H9 (cell line): ENCODE results near the gene WRAP73. TPM values are rescaled to one million over a fixed set of nuclear protein-coding genes. Genes with fewer than 3 reads are reported as not detected.

Experiments used
- DNase-seq: peaks from one replicate; pipeline ENCODE4 v3.0.0-alpha.2; 2017
- H2AFZ ChIP-seq: one replicate; pipeline ENCODE4 v1.6.1; 2013; ENCODE audit warnings: mild to moderate bottlenecking, low read length, control low read depth, moderate library complexity
- H2AK5ac ChIP-seq: 2 replicates; pipeline ENCODE4 v1.6.1; 2013; ENCODE audit warnings: low read length, control low read depth, mixed read lengths; ENCODE audit not compliant: insufficient read length
- H2BK120ac ChIP-seq: one replicate; pipeline ENCODE4 v1.6.1; 2013; ENCODE audit warnings: low read depth, mild to moderate bottlenecking, low read length, control low read depth, inconsistent platforms; ENCODE audit not compliant: poor library complexity, severe bottlenecking
- H2BK12ac ChIP-seq: 2 replicates; pipeline ENCODE4 v1.6.1; 2013; ENCODE audit warnings: low read length, control low read depth, mixed read lengths, low read depth; ENCODE audit not compliant: insufficient read length
- H2BK15ac ChIP-seq: 2 replicates; pipeline ENCODE4 v1.6.1; 2013; ENCODE audit warnings: low read depth, low read length, control low read depth
- H2BK20ac ChIP-seq: one replicate; pipeline ENCODE4 v1.6.1; 2013; ENCODE audit warnings: low read depth, mild to moderate bottlenecking, low read length, control low read depth, inconsistent platforms; ENCODE audit not compliant: poor library complexity, severe bottlenecking
- H2BK5ac ChIP-seq: 2 replicates; pipeline ENCODE4 v1.6.1; 2013; ENCODE audit warnings: low read length, control low read depth, mixed read lengths; ENCODE audit not compliant: insufficient read length
- H3K14ac ChIP-seq: 2 replicates; pipeline ENCODE4 v1.6.1; 2013; ENCODE audit warnings: low read length, control low read depth; ENCODE audit not compliant: insufficient read depth
- H3K18ac ChIP-seq: 2 replicates; pipeline ENCODE4 v1.6.1; 2013; ENCODE audit warnings: low read depth, mild to moderate bottlenecking, mixed read lengths, low read length, control low read depth; ENCODE audit not compliant: insufficient read length
- H3K23ac ChIP-seq: 2 replicates; pipeline ENCODE4 v1.6.1; 2013; ENCODE audit warnings: low read length, control low read depth, mixed read lengths, low read depth; ENCODE audit not compliant: insufficient read length
- H3K23me2 ChIP-seq: 2 replicates; pipeline ENCODE4 v1.6.1; 2013; ENCODE audit warnings: low read depth, mild to moderate bottlenecking, mixed read lengths, low read length, control low read depth; ENCODE audit not compliant: insufficient read length, poor library complexity, severe bottlenecking
- H3K27ac ChIP-seq: 2 replicates; pipeline ENCODE4 v1.5.1; 2013; ENCODE audit warnings: low read length, control low read depth, mixed read lengths, low read depth; ENCODE audit not compliant: insufficient read length
- H3K27me3 ChIP-seq: 2 replicates; pipeline ENCODE4 v1.6.1; 2013; ENCODE audit warnings: low read length, control low read depth, inconsistent platforms; ENCODE audit not compliant: insufficient read depth
- H3K4ac ChIP-seq: 2 replicates; pipeline ENCODE4 v1.6.1; 2013; ENCODE audit warnings: low read depth, mild to moderate bottlenecking, control low read depth, inconsistent platforms, low read length, moderate library complexity
- H3K4me1 ChIP-seq: 2 replicates; pipeline ENCODE4 v1.6.1; 2013; ENCODE audit warnings: low read length, control low read depth, inconsistent platforms; ENCODE audit not compliant: insufficient read depth
- H3K4me2 ChIP-seq: 2 replicates; pipeline ENCODE4 v1.6.1; 2013; ENCODE audit warnings: low read length, control low read depth, mixed read lengths; ENCODE audit not compliant: insufficient read length, insufficient read depth
- H3K56ac ChIP-seq: 2 replicates; pipeline ENCODE4 v1.6.1; 2013; ENCODE audit warnings: low read depth, mild to moderate bottlenecking, mixed read lengths, low read length, control low read depth; ENCODE audit not compliant: insufficient read length
- H3K79me1 ChIP-seq: 2 replicates; pipeline ENCODE4 v1.6.1; 2013; ENCODE audit warnings: low read depth, mild to moderate bottlenecking, moderate library complexity, low read length, control low read depth, inconsistent platforms; ENCODE audit not compliant: insufficient read depth, poor library complexity, severe bottlenecking
- H3K79me2 ChIP-seq: 2 replicates; pipeline ENCODE4 v1.6.1; 2013; ENCODE audit warnings: low read length, control low read depth, inconsistent platforms; ENCODE audit not compliant: insufficient read depth
- H3K9ac ChIP-seq: 2 replicates; pipeline ENCODE4 v1.6.1; 2013; ENCODE audit warnings: low read length, control low read depth, mixed read lengths; ENCODE audit not compliant: insufficient read length; ENCODE audit errors: extremely low read depth
- H3K9me3 ChIP-seq: one replicate; pipeline ENCODE4 v1.6.1; 2013; ENCODE audit warnings: low read depth, low read length, inconsistent platforms; ENCODE audit not compliant: control insufficient read depth
- H3T11ph ChIP-seq: one replicate; pipeline ENCODE4 v1.6.1; 2013; ENCODE audit warnings: mild to moderate bottlenecking, low read length, control low read depth, inconsistent platforms
- H4K20me1 ChIP-seq: one replicate; pipeline ENCODE4 v1.6.1; 2013; ENCODE audit not compliant: control insufficient read depth, insufficient read length, insufficient read depth
- H4K5ac ChIP-seq: 2 replicates; pipeline ENCODE4 v1.6.1; 2013; ENCODE audit warnings: low read depth, mild to moderate bottlenecking, mixed read lengths, low read length, control low read depth; ENCODE audit not compliant: insufficient read length
- H4K8ac ChIP-seq: replicated peaks from 2 replicates; pipeline ENCODE4 v1.6.1; 2013; ENCODE audit warnings: low read length, control low read depth, mixed read lengths, low read depth; ENCODE audit not compliant: insufficient read length
- H4K91ac ChIP-seq: 2 replicates; pipeline ENCODE4 v1.6.1; 2013; ENCODE audit warnings: low read depth, mild to moderate bottlenecking, moderate library complexity, mixed read lengths, low read length, control low read depth; ENCODE audit not compliant: insufficient read length
- H3K27ac Mint-ChIP-seq, 3 experiments: 2 replicates in 2 of 3; 3 replicates in 1 of 3; pipeline ENCODE4 v1.8.0; 2020 to 2021; ENCODE audit warnings: mixed read lengths in 3 of 3, mild to moderate bottlenecking in 1 of 3, moderate library complexity in 1 of 3
- H3K27me3 Mint-ChIP-seq: 2 replicates; pipeline ENCODE4 v1.8.0; 2021; ENCODE audit warnings: low read depth, mild to moderate bottlenecking, moderate library complexity, mixed read lengths
- H3K36me3 Mint-ChIP-seq, 3 experiments: 2 replicates in 2 of 3; 3 replicates in 1 of 3; pipeline ENCODE4 v1.8.0; 2020 to 2021; ENCODE audit warnings: low read depth in 3 of 3, mixed read lengths in 3 of 3; ENCODE audit not compliant: insufficient read depth in 1 of 3
- H3K4me1 Mint-ChIP-seq, 2 experiments: 2 replicates each; pipeline ENCODE4 v1.8.0; 2020; ENCODE audit warnings: mixed read lengths in 2 of 2
- H3K4me3 Mint-ChIP-seq, 2 experiments: 2 replicates in 1 of 2; 3 replicates in 1 of 2; pipeline ENCODE4 v1.8.0; 2020 to 2021; ENCODE audit warnings: mild to moderate bottlenecking in 2 of 2, mixed read lengths in 2 of 2, moderate library complexity in 1 of 2
- H3K9me3 Mint-ChIP-seq, 2 experiments: 2 replicates in 1 of 2; 3 replicates in 1 of 2; pipeline ENCODE4 v1.8.0; 2020; ENCODE audit warnings: mild to moderate bottlenecking in 2 of 2, mixed read lengths in 2 of 2, moderate library complexity in 1 of 2
- CTCF ChIP-seq: fragments of 200-600 bp; sonication (generic); conservative IDR thresholded peaks from 3 replicates; pipeline ENCODE4 v1.8.0; 2021; ENCODE audit warnings: antibody characterized with exemption, mild to moderate bottlenecking
- WGBS: extraction: QIAGEN DNeasy Blood & Tissue Kit; methylation state at CpG from one replicate; pipeline ENCODE4 v1.1.7; 2013; ENCODE audit warnings: missing lambda C conversion rate, low lambda C conversion rate, mixed read lengths; ENCODE audit not compliant: insufficient read length; ENCODE audit errors: extremely low coverage; 5-methylcytosine and 5-hydroxymethylcytosine counted together
- total RNA-seq: library from RNA; stranded (reverse); gene quantifications from 2 replicates; pipeline ENCODE4 v1.2.1, GENCODE V29; 2021

The WRAP73 gene
- total RNA-seq, 1 experiment from 2014 or later: 28.4 TPM

- Mint-ChIP-seq H3K36me3 (no peaks in the 10 kb centered on the region), H3K27ac (no peak overlapping the region), H3K9me3 (no peaks in the 10 kb centered on the region), H3K27me3 (peaks cover 47% of the 10 kb centered on the region), H3K4me1 (peaks cover 7 to 22% of the 10 kb centered on the region in 2 experiments), H3K4me3 (no peak overlapping the region)
- Histone ChIP-seq H3K4me1 (no peaks in the 10 kb centered on the region), H3K18ac (no peak overlapping the region), H4K91ac (no peak overlapping the region), H4K20me1 (no peaks in the 10 kb centered on the region), H3K9me3 (no peaks in the 10 kb centered on the region), H2BK15ac (no peak overlapping the region), H3K4ac (no peak overlapping the region), H2BK120ac (no peak overlapping the region), H3K23me2 (no peaks in the 10 kb centered on the region), H3K79me1 (no peaks in the 10 kb centered on the region), H2BK12ac (no peak overlapping the region), H3K56ac (no peak overlapping the region), H3K27me3 (no peaks in the 10 kb centered on the region; the same call in 1 of the 2 replicates), H2AFZ (no peak overlapping the region), H3K4me2 (no peak overlapping the region), H3K27ac (no peak overlapping the region), H3T11ph (no peak overlapping the region), H2BK20ac (no peak overlapping the region), H2AK5ac (no peak overlapping the region), H2BK5ac (no peak overlapping the region), H3K79me2 (no peaks in the 10 kb centered on the region), H3K14ac (no peak overlapping the region), H4K8ac (no peak overlapping the region), H3K9ac (no peak overlapping the region), H4K5ac (no peak overlapping the region), H3K23ac (no peak overlapping the region)
- peak; percentile 31 for DNase-seq
- peak; percentile 36; the same call in 2 of the 3 replicates for TF ChIP-seq CTCF
- no CpG with 5 or more reads among the region's 14 CpGs for WGBS
Measured at GRCh38 chr1:3663999-3664699, 14.2 kb upstream of the WRAP73 start.
